ENCODE measurements around the gene ELMOD1.

The ELMOD1 gene

DNA sequence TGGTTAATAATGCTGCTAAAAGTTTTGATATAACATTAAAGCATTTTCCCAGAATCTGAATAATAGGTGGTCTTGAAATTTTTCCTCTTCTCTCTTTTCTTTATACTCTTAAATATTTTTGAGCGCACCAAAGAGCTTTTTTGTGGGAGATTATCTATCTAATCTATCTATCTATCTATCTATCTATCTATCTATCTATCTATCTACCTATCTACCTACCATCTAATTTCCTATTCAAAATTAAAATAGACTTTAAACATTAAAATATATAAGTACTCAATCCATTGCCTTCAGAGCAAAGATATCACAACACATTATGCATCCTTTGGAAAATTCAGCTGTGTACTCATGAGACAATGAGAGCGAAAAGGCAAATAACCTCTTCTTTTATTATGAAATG is 55.8 kb downstream of the ELMOD1 start:
- no peak for DNase-seq (ENCODE audit: low spot score)

DNA sequence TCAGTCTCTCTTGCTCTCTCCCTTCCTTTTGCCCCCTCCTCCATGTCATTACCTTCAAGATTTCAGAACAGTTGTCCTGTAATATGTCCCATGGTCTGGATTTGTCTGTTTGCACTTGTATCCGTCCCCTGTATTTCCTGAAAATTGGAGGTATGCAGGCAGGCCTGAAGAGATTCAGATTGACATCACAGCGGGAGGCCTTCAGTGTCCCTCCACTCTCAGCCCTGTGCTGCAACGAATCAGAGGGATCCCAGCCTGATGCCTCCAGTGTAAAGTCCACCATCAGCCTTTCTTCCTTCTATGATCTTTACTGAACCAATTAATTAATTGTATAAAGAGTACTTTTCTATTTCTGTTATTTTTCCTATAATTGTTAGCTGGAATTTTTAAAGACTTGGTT is 57.3 kb downstream of the ELMOD1 start:
- DNase-seq (ENCODE audit: low spot score): no peak

GRCh38 chr11:107651672-107652071 is 60.7 kb downstream of the ELMOD1 start:
- DNase-seq (ENCODE audit: low spot score): no peak

- DNase-seq (ENCODE audit: low spot score): no peak
Measured at GRCh38 chr11:107653076-107653475, 62.1 kb downstream of the ELMOD1 start.

DNA sequence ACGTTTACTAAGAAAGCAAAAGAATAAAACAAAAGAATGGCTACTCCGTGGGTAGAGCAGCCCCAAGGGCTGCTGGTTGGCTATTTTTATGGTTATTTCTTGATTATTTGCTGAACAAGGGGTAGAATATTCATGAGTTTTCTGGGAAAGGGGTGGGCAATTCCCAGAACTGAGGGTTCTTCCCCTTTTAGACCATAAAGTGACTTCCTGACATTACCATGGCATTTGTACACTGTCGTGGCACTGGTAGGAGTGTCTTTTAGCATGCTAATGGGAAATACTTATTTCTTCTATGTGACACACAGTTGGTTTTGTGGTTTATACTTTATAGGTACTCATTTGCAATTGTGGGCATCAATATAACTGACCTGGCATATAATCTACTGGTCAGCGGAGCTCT is 64.7 kb downstream of the ELMOD1 start:
- no peak for DNase-seq (ENCODE audit: low spot score)

DNA sequence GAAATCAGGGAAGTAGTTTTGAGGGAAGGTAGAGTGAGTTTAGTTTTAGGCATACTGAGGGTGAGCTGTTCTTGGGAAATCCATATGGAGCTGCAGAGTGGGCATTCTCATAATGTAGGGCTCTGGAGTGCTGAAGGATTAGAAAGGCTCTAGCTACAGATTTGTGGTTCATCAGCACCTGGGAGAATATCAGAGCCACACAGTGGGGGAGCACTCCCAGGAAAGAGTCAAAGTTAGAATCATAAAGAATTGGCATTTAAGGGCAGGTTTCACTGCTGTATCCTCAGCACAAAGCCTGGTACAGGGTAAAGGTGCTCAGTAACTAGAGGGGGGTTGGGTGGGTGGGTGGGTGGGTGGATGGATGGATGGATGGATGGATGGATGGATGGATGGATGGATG is 68.4 kb downstream of the ELMOD1 start:
- DNase-seq (ENCODE audit: low spot score): no peak

GRCh38 chr11:107660066-107660465 is 69.1 kb downstream of the ELMOD1 start:
- DNase-seq (ENCODE audit: low spot score): no peak

- DNase-seq (ENCODE audit: low spot score): no peak
Measured at GRCh38 chr11:107661656-107662055, 70.7 kb downstream of the ELMOD1 start.

GRCh38 chr11:107665018-107665417 is 74.1 kb downstream of the ELMOD1 start:
- no peak for DNase-seq (ENCODE audit: low spot score)

GRCh38 chr11:107666911-107667613 is 76.1 kb downstream of the ELMOD1 start:
- DNase-seq (ENCODE audit: low spot score): no peak

DNA sequence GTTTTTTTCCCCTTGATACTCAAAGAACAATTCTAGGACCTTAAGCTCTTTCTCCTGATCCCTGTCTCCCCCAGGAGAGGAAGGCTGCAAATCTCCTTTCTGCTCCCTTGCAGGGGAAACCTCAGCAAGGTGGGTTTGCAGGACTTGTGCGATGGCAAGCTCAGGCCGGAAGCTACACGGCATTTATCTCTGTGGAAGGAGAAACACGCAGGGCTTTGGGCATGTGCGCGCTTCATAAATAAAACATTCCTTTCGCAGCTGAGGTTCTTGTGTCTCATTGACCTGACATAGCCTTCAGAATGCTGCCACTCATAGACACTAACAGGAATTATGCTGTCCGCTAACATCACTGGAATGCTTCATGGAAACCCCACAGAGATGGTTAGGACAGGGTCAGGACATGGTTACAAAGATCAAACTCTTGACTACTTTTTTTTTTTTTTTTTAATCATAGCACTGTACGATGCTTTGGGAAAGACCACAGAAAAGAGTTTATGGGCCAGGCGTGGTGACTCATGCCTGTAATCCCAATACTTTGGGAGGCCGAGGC is 78.3 kb downstream of the ELMOD1 start:
- no peak for DNase-seq (ENCODE audit: low spot score)

DNA sequence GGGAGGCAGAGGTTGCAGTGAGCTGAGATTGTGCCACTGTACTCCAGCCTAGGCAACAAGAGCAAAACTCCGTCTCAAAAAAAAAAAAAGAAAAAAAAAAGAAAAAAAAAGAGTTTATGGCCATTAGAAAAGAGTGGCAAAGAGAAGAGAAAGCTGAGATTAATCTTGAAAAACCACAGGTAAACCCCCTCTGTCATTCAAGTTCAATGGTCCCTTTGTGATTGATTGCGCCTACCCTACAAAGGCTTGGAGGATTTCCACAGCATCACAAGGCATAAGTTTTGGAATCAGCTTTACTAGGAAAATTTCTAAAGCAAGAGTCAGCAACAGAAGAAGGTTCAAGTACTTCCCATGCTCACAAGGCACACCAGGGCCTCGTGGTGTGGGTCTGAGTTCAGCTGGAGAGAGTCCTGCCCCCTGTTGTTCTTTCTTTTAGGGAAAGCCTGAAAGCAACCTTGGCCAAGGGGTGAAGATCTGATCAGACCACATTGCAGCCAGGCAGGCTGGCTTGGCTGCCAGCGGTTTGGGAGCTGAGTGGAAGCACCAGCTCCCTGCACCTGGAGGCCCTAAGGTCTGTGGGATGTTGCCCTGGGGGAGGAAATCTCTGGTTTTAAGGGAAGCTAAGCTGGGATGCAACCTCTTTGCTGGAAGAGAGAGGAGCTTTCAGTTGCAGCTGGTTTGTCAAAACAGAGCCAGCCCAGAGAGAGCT is 79.1 kb downstream of the ELMOD1 start:
- DNase-seq (ENCODE audit: low spot score): no peak

- no peak for DNase-seq (ENCODE audit: low spot score)
Measured at GRCh38 chr11:107675902-107676301, 85.0 kb downstream of the ELMOD1 start.

- no peak for DNase-seq (ENCODE audit: low spot score)
Measured at GRCh38 chr11:107676336-107677057, 85.5 kb downstream of the ELMOD1 start.

DNA sequence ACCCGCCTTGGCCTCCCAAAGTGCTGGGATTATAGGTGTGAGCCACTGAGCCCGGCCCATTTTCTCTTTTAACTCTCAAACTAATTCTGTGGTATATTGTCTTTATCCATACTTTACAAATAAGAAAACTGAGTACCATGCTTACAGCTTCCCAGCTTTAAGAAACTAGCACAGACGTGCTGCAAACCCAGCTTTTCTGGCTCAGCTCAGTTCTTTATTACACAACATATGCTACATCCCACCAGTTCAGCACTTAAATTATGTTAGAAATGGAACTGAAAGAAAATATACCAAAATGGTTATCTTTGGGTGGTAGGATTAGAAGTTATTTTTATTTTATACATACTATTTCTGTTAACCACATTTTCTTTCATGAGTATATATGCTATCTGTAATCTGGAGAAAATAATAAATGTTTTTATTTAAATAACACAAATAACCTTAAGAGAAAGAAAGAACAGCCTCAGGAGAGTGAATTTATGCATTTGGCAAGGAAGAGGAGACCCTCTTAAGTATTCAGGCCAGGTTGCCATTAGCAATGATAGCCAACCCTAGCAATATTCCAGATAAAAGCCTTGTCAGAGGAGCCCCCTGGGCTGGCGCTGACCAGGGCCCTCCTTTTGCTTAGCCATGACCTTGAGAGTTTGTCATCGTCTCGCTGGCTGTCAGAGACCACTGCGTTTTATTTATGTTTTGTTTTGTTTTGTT is 87.1 kb downstream of the ELMOD1 start:
- DNase-seq (ENCODE audit: low spot score): no peak

GRCh38 chr11:107678632-107678971 is 87.7 kb downstream of the ELMOD1 start:
- no peak for DNase-seq (ENCODE audit: low spot score)

DNA sequence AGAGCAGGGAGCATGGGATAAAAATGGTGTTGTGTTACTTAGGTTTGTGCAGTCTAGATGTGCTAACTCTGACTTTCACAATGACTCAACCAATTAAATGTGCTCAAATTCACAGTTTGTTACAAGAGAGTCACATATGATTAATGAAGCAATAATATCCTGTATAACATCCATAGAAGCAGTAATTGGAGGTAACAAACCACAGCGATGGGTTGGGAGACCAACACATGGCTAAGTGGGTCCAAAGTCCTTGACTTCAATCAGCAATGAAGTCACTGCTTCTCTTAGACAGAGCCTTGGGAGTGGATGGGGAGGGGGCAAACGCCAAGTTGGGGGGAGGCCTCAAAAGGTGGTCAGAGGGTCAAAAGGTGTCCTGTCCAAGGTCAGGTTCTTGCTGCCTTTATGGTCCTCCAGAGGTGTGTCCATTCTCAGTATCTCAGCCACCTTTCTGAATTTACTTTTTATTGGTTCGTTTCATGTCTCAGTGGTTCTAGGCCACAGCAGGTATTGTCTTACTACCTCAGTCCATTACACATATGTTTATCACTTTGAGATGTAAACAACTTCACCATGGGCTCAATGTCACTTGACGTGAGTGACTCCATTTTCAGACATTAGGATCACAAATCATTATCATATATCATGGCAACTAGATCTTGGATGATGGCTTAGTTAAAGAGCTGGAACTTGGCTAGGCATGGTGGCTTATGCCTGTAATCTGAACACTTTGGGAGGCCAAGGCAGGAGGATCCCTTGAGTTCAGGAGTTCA is 88.5 kb downstream of the ELMOD1 start:
- DNase-seq (ENCODE audit: low spot score): no peak

DNA sequence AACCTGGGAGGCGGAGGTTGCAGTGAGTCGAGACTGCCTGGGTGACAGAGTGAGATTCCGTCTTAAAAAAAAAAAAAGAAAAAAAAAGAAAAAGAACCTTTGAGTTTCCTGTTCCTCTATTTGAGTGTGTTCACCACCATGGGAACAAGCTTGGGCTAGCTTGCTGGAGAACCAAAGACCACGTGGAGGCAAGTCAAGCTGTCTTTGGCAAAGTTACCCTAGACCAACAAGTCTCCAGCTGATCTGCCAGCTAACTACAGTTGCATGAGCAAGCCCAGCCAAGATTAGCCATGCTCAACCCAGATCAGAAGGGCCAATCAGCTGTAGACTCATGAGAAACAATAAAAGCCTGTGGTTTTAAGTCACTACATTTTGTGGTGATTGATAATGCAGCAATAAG is 91.2 kb downstream of the ELMOD1 start:
- no peak for DNase-seq (ENCODE audit: low spot score)

DNA sequence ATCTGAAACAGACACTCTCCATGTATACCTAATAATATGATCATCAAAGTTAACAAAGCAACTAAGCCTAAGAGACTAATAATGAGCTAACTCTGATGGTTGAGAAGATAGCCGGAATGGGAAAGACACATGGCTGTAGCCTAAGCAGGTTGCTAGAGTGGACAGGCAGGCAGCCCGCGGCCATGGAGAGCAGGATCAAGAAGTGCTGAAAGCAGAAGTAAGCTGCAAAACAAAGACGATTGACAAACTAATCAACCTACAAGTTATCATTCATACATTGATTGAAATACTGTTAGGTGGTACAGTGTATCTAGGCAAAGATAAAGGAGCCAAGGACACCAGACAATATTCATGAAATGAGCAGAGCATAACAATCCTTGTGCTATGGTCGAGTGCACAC is 91.6 kb downstream of the ELMOD1 start:
- DNase-seq (ENCODE audit: low spot score): no peak

GRCh38 chr11:107683061-107683460 is 92.1 kb downstream of the ELMOD1 start:
- DNase-seq (ENCODE audit: low spot score): no peak

DNA sequence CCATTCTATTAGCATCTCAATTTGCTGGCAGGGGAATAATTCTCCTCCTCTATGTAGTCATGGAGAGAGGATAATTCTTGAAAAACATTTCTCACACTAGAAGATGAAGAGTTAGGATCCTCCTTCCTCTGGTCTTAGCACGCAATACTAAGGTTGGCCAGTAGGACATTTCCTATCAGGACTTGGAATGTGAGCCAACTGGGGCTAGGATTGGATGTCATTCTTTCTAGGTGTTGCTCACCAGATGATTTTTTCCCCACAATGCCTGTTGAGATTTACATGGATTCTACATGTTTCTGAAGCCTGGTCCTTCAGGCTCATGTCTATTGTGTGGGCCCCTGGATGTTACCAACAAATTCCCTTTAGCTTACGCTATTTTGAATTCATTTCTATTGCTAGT is 92.9 kb downstream of the ELMOD1 start:
- DNase-seq (ENCODE audit: low spot score): no peak
